Cortex of kidney (tissue), 1 donor: ENCODE measurements around the gene NSDHL.
A peak's percentile ranks its signal among the peaks of the same experiment; 100 is the strongest.
"Not testable (repeated sequence)": the region's sequence is repeated elsewhere in the genome, so short reads cannot be mapped to it uniquely, and the experiment has no call there.

Experiments
- DNase-seq: peaks from one replicate; lab custom pipeline; 2025; lab: John Stamatoyannopoulos, UW

NSDHL gene

GRCh38 chrX:152830312-152831305 lies at the start of gene NSDHL, which contains the start of gene CETN2:
TSS of gene NSDHL (plus strand) at chrX:152831063. CDS start at chrX:152846325, 15,262 bp downstream.
TSS of gene CETN2 (minus strand) at chrX:152830757. CDS start at chrX:152830710, 47 bp downstream.
- peak; percentile 8 for DNase-seq

- DNase-seq: not testable (repeated sequence)
These were observed 43.8 kb upstream of the NSDHL start for GRCh38 chrX:152787062-152787461.

GRCh38 chrX:152798945-152799344 lies 31.9 kb upstream of the NSDHL start:
- no peak for DNase-seq

GRCh38 chrX:152806035-152806434 lies 24.8 kb upstream of the NSDHL start:
- DNase-seq: no peak

- no peak for DNase-seq
These were observed 20.5 kb upstream of the NSDHL start for GRCh38 chrX:152810403-152810802.

GRCh38 chrX:152813206-152813605 lies 17.7 kb upstream of the NSDHL start:
- DNase-seq: no peak

- DNase-seq: no peak
These were observed 16.8 kb upstream of the NSDHL start for GRCh38 chrX:152814048-152814447.

GRCh38 chrX:152817078-152817764 lies 13.6 kb upstream of the NSDHL start:
- DNase-seq: no peak

- no peak for DNase-seq
These were observed 12.5 kb upstream of the NSDHL start for GRCh38 chrX:152818356-152818755.

- DNase-seq: no peak
These were observed 11.6 kb upstream of the NSDHL start for GRCh38 chrX:152819266-152819665.

- DNase-seq: no peak
These were observed 11.1 kb upstream of the NSDHL start for GRCh38 chrX:152819732-152820131.

- no peak for DNase-seq
These were observed 9.6 kb upstream of the NSDHL start for GRCh38 chrX:152821145-152821765.

- DNase-seq: no peak
These were observed 8.3 kb upstream of the NSDHL start for GRCh38 chrX:152822383-152823086.

- no peak for DNase-seq
These were observed 7.2 kb upstream of the NSDHL start for GRCh38 chrX:152823657-152824056.

- DNase-seq: no peak
These were observed 6.0 kb upstream of the NSDHL start for GRCh38 chrX:152824841-152825374.

GRCh38 chrX:152831391-152831790 lies 528 bp downstream of the NSDHL start:
- DNase-seq: no peak

GRCh38 chrX:152832520-152832919 lies 1.7 kb downstream of the NSDHL start:
- no peak for DNase-seq

- DNase-seq: no peak
These were observed 2.5 kb downstream of the NSDHL start for GRCh38 chrX:152833378-152833777.

- DNase-seq: not testable (repeated sequence)
These were observed 4.6 kb downstream of the NSDHL start for GRCh38 chrX:152835470-152835869.

- no peak for DNase-seq
These were observed 12.0 kb downstream of the NSDHL start for GRCh38 chrX:152842772-152843338.

- DNase-seq: no peak
These were observed 13.0 kb downstream of the NSDHL start for GRCh38 chrX:152843852-152844251.
